Stomach (tissue), 4 donors: Measurements from ENCODE around the gene FARS2.

Experiments used
- EP300 ChIP-seq: sonication (generic); formaldehyde crosslinking; IDR thresholded peaks from one replicate; pipeline ENCODE4 v1.6.1; 2017; ENCODE audit warnings: antibody characterized with exemption
- POLR2A ChIP-seq, 4 donors: fragments of 450-650 bp; IDR thresholded peaks; one replicate each; pipeline ENCODE4 v1.6.1; 2016; ENCODE audit warnings: antibody characterized with exemption in 4 of 4, control low read depth in 2 of 4, mild to moderate bottlenecking in 1 of 4, moderate library complexity in 1 of 4
- TF ChIP-seq, protein P1 (sequence below), 7 experiments: fragments of 450-650 bp in 4 of 7; fragments of 200-600 bp in 3 of 7; sonication (generic) in 3 of 7; IDR thresholded peaks; one replicate each; pipeline ENCODE4 v1.5.1; 2016 to 2019; ENCODE audit warnings: antibody characterized with exemption in 7 of 7, control low read depth in 2 of 7, mild to moderate bottlenecking in 1 of 7

DNA sequence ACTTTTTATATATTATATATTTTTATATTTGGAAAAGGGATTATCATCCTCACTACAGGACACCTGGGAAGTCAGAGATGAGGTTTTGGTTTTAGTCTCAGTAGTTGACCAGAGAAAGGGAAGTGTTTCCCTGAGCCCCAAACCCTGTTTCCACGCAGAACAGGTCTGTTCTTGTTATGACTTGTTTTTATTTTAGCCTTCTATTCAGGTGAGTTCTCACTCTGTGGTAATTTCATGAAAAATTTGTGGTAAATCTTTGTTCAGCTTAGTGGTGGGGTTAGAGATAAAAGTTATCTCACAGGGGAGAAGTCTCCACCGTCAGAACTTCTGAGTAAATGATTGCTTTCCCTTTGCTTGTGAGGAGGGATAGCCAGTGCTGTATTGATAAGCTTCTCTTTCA lies 224.9 kb downstream of the FARS2 start:
- TF ChIP-seq, protein P1, sequence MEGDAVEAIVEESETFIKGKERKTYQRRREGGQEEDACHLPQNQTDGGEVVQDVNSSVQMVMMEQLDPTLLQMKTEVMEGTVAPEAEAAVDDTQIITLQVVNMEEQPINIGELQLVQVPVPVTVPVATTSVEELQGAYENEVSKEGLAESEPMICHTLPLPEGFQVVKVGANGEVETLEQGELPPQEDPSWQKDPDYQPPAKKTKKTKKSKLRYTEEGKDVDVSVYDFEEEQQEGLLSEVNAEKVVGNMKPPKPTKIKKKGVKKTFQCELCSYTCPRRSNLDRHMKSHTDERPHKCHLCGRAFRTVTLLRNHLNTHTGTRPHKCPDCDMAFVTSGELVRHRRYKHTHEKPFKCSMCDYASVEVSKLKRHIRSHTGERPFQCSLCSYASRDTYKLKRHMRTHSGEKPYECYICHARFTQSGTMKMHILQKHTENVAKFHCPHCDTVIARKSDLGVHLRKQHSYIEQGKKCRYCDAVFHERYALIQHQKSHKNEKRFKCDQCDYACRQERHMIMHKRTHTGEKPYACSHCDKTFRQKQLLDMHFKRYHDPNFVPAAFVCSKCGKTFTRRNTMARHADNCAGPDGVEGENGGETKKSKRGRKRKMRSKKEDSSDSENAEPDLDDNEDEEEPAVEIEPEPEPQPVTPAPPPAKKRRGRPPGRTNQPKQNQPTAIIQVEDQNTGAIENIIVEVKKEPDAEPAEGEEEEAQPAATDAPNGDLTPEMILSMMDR (IDR thresholded peaks at IDR 0.05): no peak
- TF ChIP-seq EP300 (no peak), POLR2A (IDR thresholded peaks at IDR 0.05) (no peak)
